A673 (cell line): ENCODE measurements around the gene MIXL1. TPM values are rescaled to one million over a fixed set of nuclear protein-coding genes. Genes with fewer than 3 reads are reported as not detected.
A peak's percentile ranks its signal among the peaks of the same experiment; 100 is the strongest.

Source experiments
- BruUV-seq: library from RNA; stranded (reverse); fragments of 400-500 nt; replicated peaks from 2 replicates; lab custom pipeline; 2021; lab: Mats Ljungman, UMichigan
- CTCF ChIA-PET: fragments of 300-600 bp; sonication (Branson Sonifier 250); formaldehyde crosslinking; loops from one replicate; lab custom pipeline; 2022; ENCODE audit warnings: antibody characterized with exemption; lab: Charles Lee
- POLR2A ChIA-PET: fragments of 300-600 bp; sonication (Branson Sonifier 250); formaldehyde crosslinking; loops from one replicate; lab custom pipeline; 2022; ENCODE audit warnings: antibody characterized with exemption; ENCODE audit not compliant: low non-redundant PET; lab: Charles Lee
- DNase-seq: peaks from one replicate; pipeline ENCODE4 v3.0.0-alpha.2; 2015; ENCODE audit warnings: low spot score
- H3K27ac ChIP-seq: fragments of 200-600 bp; sonication (generic); 2 replicates; pipeline ENCODE4 v1.5.1; 2016; ENCODE audit warnings: mixed run types, low read depth, mild to moderate bottlenecking, mixed read lengths, antibody characterized with exemption, low read length; ENCODE audit not compliant: poor library complexity, severe bottlenecking
- H3K27me3 ChIP-seq: fragments of 200-600 bp; sonication (generic); replicated peaks from 2 replicates; pipeline ENCODE4 v1.6.1; 2017; ENCODE audit warnings: mixed run types, low read depth, mild to moderate bottlenecking, mixed read lengths, antibody characterized with exemption, low read length; ENCODE audit not compliant: insufficient read depth, poor library complexity
- H3K36me3 ChIP-seq: fragments of 200-600 bp; sonication (generic); 2 replicates; pipeline ENCODE4 v1.6.1; 2016; ENCODE audit warnings: mixed run types, mild to moderate bottlenecking, mixed read lengths, antibody characterized with exemption, low read length; ENCODE audit not compliant: insufficient read depth, poor library complexity, severe bottlenecking
- H3K4me1 ChIP-seq: fragments of 200-600 bp; sonication (generic); 2 replicates; pipeline ENCODE4 v1.6.1; 2017; ENCODE audit warnings: mixed run types, mild to moderate bottlenecking, mixed read lengths, antibody characterized with exemption, low read length; ENCODE audit not compliant: insufficient read depth, poor library complexity, severe bottlenecking
- H3K4me3 ChIP-seq: fragments of 200-600 bp; sonication (generic); 2 replicates; pipeline ENCODE4 v1.5.1; 2016; ENCODE audit warnings: low read depth, mixed run types, mild to moderate bottlenecking, mixed read lengths, low read length; ENCODE audit not compliant: poor library complexity, severe bottlenecking
- H3K9me3 ChIP-seq: fragments of 200-600 bp; sonication (generic); 2 replicates; pipeline ENCODE4 v1.6.1; 2016; ENCODE audit warnings: mixed run types, low read depth, mild to moderate bottlenecking, mixed read lengths, antibody characterized with exemption, low read length; ENCODE audit not compliant: poor library complexity, severe bottlenecking
- CTCF ChIP-seq: fragments of 300-800, 200-600 bp; sonication (generic); conservative IDR thresholded peaks from 2 replicates; pipeline ENCODE4 v1.5.1; 2017; ENCODE audit warnings: low read depth, mild to moderate bottlenecking, antibody characterized with exemption, low read length, moderate library complexity, mixed read lengths
- EZH2 ChIP-seq: fragments of 200-600 bp; sonication (generic); IDR thresholded peaks from 2 replicates; pipeline ENCODE4 v1.6.1; 2017; ENCODE audit warnings: borderline replicate concordance, low read depth, mild to moderate bottlenecking, mixed read lengths, antibody characterized with exemption, low read length; ENCODE audit not compliant: poor library complexity, severe bottlenecking
- intact Hi-C: fragments of 100-400 bp; cut with micrococcal nuclease; formaldehyde crosslinking; loops from one replicate; pipeline ENCODE4 v1.10.0; 2022; ENCODE audit not compliant: unreplicated experiment
- total RNA-seq: library from RNA; stranded (reverse); gene quantifications from 2 replicates; pipeline ENCODE4 v1.2.3, GENCODE V29; 2021

The MIXL1 gene
- total RNA-seq, 1 experiment from 2014 or later = not detected

- Histone ChIP-seq H3K4me3 (peak overlapping the region; percentile 53), H3K27me3 (peaks cover 5% of the 10 kb centered on the region), H3K4me1 (no peaks in the 10 kb centered on the region), H3K36me3 (no peaks in the 10 kb centered on the region), H3K9me3 (no peaks in the 10 kb centered on the region), H3K27ac (no peak overlapping the region)
- BruUV-seq = no TSS peak
- intact Hi-C loops = no loop called here
- POLR2A ChIA-PET = no interaction called here
- CTCF ChIA-PET = interaction anchor here (0.6 kb wide), 1 partner anchor 27 kb away, joined by 3 read pairs; no protein-coding TSS in a partner anchor
- DNase-seq = peak; percentile 34
- TF ChIP-seq EZH2 (no peak), CTCF (peak; percentile 36)
These were observed 351 bp downstream of the MIXL1 start for GRCh38 chr1:226223786-226224244.

- no peaks in the 10 kb centered on the region for H3K4me1 ChIP-seq
- CTCF ChIA-PET = no interaction called here
- H3K9me3 ChIP-seq = no peaks in the 10 kb centered on the region
- TF ChIP-seq EZH2 (no peak), CTCF (no peak)
- H3K27ac ChIP-seq = no peak overlapping the region
- BruUV-seq = no TSS peak
- POLR2A ChIA-PET = interaction anchor here (0.7 kb wide), 1 partner anchor 16 kb away, joined by 11 read pairs; no protein-coding TSS in a partner anchor
- H3K27me3 ChIP-seq = peaks cover 5% of the 10 kb centered on the region
- DNase-seq = no peak
- no peak overlapping the region for H3K4me3 ChIP-seq
- H3K36me3 ChIP-seq = peaks cover 4% of the 10 kb centered on the region
- intact Hi-C loops = no loop called here
These were observed 3.1 kb downstream of the MIXL1 start for GRCh38 chr1:226226601-226227000.

GRCh38 chr1:226233293-226233692 is 9.8 kb downstream of the MIXL1 start:
- CTCF ChIA-PET = no interaction called here
- Histone ChIP-seq H3K4me3 (no peak overlapping the region), H3K9me3 (no peaks in the 10 kb centered on the region), H3K27me3 (no peaks in the 10 kb centered on the region), H3K27ac (no peak overlapping the region), H3K4me1 (no peaks in the 10 kb centered on the region), H3K36me3 (peaks cover 38% of the 10 kb centered on the region)
- intact Hi-C loops = no loop called here
- no peak for DNase-seq
- no TSS peak for BruUV-seq
- no peak for TF ChIP-seq CTCF
- no peak for TF ChIP-seq EZH2
- POLR2A ChIA-PET = no interaction called here
